ENCODE measurements around the gene F2RL3.

Gene F2RL3

GRCh38 chr19:16895467-16896145 lies 6.8 kb downstream of the F2RL3 start:
- no peak for DNase-seq (ENCODE audit: low spot score)

GRCh38 chr19:16896146-16897028 lies 7.6 kb downstream of the F2RL3 start:
- DNase-seq (ENCODE audit: low spot score) = no peak

GRCh38 chr19:16897029-16897855 lies 8.4 kb downstream of the F2RL3 start:
- DNase-seq (ENCODE audit: low spot score) = peak; percentile 89

- DNase-seq (ENCODE audit: low spot score) = no peak
These were observed 9.0 kb downstream of the F2RL3 start for GRCh38 chr19:16897856-16898161.

GRCh38 chr19:16898361-16899015 lies 9.7 kb downstream of the F2RL3 start:
- no peak for DNase-seq (ENCODE audit: low spot score)

GRCh38 chr19:16899566-16900075 lies 10.8 kb downstream of the F2RL3 start:
- DNase-seq (ENCODE audit: low spot score) = no peak

- no peak for DNase-seq (ENCODE audit: low spot score)
These were observed 12.8 kb downstream of the F2RL3 start for GRCh38 chr19:16901491-16902175.

GRCh38 chr19:16902545-16902944 lies 13.7 kb downstream of the F2RL3 start:
- DNase-seq (ENCODE audit: low spot score) = no peak

- no peak for DNase-seq (ENCODE audit: low spot score)
These were observed 14.5 kb downstream of the F2RL3 start for GRCh38 chr19:16903347-16903746.

- no peak for DNase-seq (ENCODE audit: low spot score)
These were observed 15.8 kb downstream of the F2RL3 start for GRCh38 chr19:16904599-16904998.

GRCh38 chr19:16908759-16909158 lies 20.0 kb downstream of the F2RL3 start:
- DNase-seq (ENCODE audit: low spot score) = no peak

- no peak for DNase-seq (ENCODE audit: low spot score)
These were observed 22.2 kb downstream of the F2RL3 start for GRCh38 chr19:16911046-16911445.

GRCh38 chr19:16912780-16913179 lies 24.0 kb downstream of the F2RL3 start:
- DNase-seq (ENCODE audit: low spot score) = no peak

GRCh38 chr19:16914421-16914820 lies 25.6 kb downstream of the F2RL3 start:
- no peak for DNase-seq (ENCODE audit: low spot score)

- DNase-seq (ENCODE audit: low spot score) = no peak
These were observed 26.3 kb downstream of the F2RL3 start for GRCh38 chr19:16915135-16915534.

- no peak for DNase-seq (ENCODE audit: low spot score)
These were observed 26.9 kb downstream of the F2RL3 start for GRCh38 chr19:16915734-16916133.

GRCh38 chr19:16917401-16917800 lies 28.6 kb downstream of the F2RL3 start:
- no peak for DNase-seq (ENCODE audit: low spot score)

- no peak for DNase-seq (ENCODE audit: low spot score)
These were observed 30.7 kb downstream of the F2RL3 start for GRCh38 chr19:16919496-16919895.

GRCh38 chr19:16920816-16921529 lies 32.2 kb downstream of the F2RL3 start:
- no peak for DNase-seq (ENCODE audit: low spot score)

- DNase-seq (ENCODE audit: low spot score) = no peak
These were observed 33.2 kb downstream of the F2RL3 start for GRCh38 chr19:16921766-16922591.
